Prostate gland (tissue), 2 donors: ENCODE measurements around the gene PANX1.

Source experiments
- CTCF ChIP-seq, 4 experiments: fragments of 200-600 bp in 2 of 4; fragments of 450-650 bp in 2 of 4; sonication (generic) in 2 of 4; IDR thresholded peaks; 1 replicate in 3 of 4; 2 replicates in 1 of 4; pipeline ENCODE4 v1.5.1; 2016 to 2019; ENCODE audit warnings: antibody characterized with exemption in 4 of 4, mild to moderate bottlenecking in 2 of 4, moderate library complexity in 2 of 4
- POLR2A ChIP-seq: fragments of 450-650 bp; IDR thresholded peaks from one replicate; pipeline ENCODE4 v1.6.1; 2016; ENCODE audit warnings: antibody characterized with exemption, mild to moderate bottlenecking
- POLR2AphosphoS5 ChIP-seq: sonication (generic); formaldehyde crosslinking; IDR thresholded peaks from one replicate; pipeline ENCODE4 v1.6.1; 2017; ENCODE audit warnings: antibody characterized with exemption

GRCh38 chr11:94170953-94171352 is 42.3 kb downstream of the PANX1 start:
- TF ChIP-seq CTCF (IDR thresholded peaks at IDR 0.05) (no peak), POLR2A (no peak), POLR2AphosphoS5 (no peak)
